Measurements from ENCODE around the gene MFNG. TPM values are rescaled to one million over a fixed set of nuclear protein-coding genes. Genes with fewer than 3 reads are reported as not detected.

Gene MFNG
- total RNA-seq, 1 experiment from 2014 or later = 3.3 TPM

GRCh38 chr22:37471727-37472417 is 14.3 kb downstream of the MFNG start:
- Mint-ChIP-seq H3K9me3 (no peaks in the 10 kb centered on the region), H3K4me1 (peaks cover 2 to 24% of the 10 kb centered on the region in 2 experiments; a peak in 3 of 4 replicates), H3K4me3 (no peak overlapping the region), H3K27ac (no peak overlapping the region; a peak in 1 of 7 replicates), H3K36me3 (ENCODE audit: insufficient read depth in 1 of 3, low read depth in 3 of 3) (no peaks in the 10 kb centered on the region), H3K27me3 (ENCODE audit: low read depth) (peaks cover 25% of the 10 kb centered on the region)
- H4K20me1 ChIP-seq (ENCODE audit: control insufficient read depth, insufficient read depth, insufficient read length) = no peaks in the 10 kb centered on the region
- H3K27ac ChIP-seq (ENCODE audit: insufficient read length, low read depth, low read length) = no peak overlapping the region
- H3K23me2 ChIP-seq (ENCODE audit: insufficient read length, low read depth, low read length, poor library complexity, severe bottlenecking) = no peaks in the 10 kb centered on the region
- no peak overlapping the region for H4K8ac ChIP-seq (replicated peaks; ENCODE audit: insufficient read length, low read depth, low read length)
- H3K56ac ChIP-seq (ENCODE audit: insufficient read length, low read depth, low read length) = no peak overlapping the region
- H3T11ph ChIP-seq (ENCODE audit: low read length) = no peak overlapping the region
- no peak overlapping the region for H3K4ac ChIP-seq (ENCODE audit: low read depth, low read length)
- no peak for TF ChIP-seq CTCF (conservative IDR thresholded peaks at IDR 0.05)
- no peak overlapping the region; the same call in 1 of the 2 replicates for H3K14ac ChIP-seq (ENCODE audit: insufficient read depth, low read length)
- H3K27me3 ChIP-seq (ENCODE audit: insufficient read depth, low read length) = no peaks in the 10 kb centered on the region
- H3K9me3 ChIP-seq (ENCODE audit: control insufficient read depth, low read depth, low read length) = no peaks in the 10 kb centered on the region
- H3K79me2 ChIP-seq (ENCODE audit: insufficient read depth, low read length) = no peaks in the 10 kb centered on the region
- H2AFZ ChIP-seq (ENCODE audit: low read length) = no peak overlapping the region
- H2BK20ac ChIP-seq (ENCODE audit: low read depth, low read length, poor library complexity, severe bottlenecking) = no peak overlapping the region
- H3K79me1 ChIP-seq (ENCODE audit: insufficient read depth, low read depth, low read length, poor library complexity, severe bottlenecking) = no peaks in the 10 kb centered on the region
- H4K5ac ChIP-seq (ENCODE audit: insufficient read length, low read depth, low read length) = no peak overlapping the region
- H3K23ac ChIP-seq (ENCODE audit: insufficient read length, low read depth, low read length) = no peak overlapping the region
- H3K4me1 ChIP-seq (ENCODE audit: insufficient read depth, low read length) = no peaks in the 10 kb centered on the region; the same call in 1 of the 2 replicates
- H2BK5ac ChIP-seq (ENCODE audit: insufficient read length, low read length) = no peak overlapping the region
- no peak overlapping the region for H2BK120ac ChIP-seq (ENCODE audit: low read depth, low read length, poor library complexity, severe bottlenecking)
- H2BK15ac ChIP-seq (ENCODE audit: low read depth, low read length) = no peak overlapping the region
- H2AK5ac ChIP-seq (ENCODE audit: insufficient read length, low read length) = no peak overlapping the region
- WGBS (ENCODE audit: extremely low coverage, insufficient read length, low lambda C conversion rate) = no CpG with 5 or more reads among the region's 9 CpGs
- no peak overlapping the region for H2BK12ac ChIP-seq (ENCODE audit: insufficient read length, low read depth, low read length)
- no peak for DNase-seq
- no peak overlapping the region for H3K9ac ChIP-seq (ENCODE audit: extremely low read depth, insufficient read length, low read length)
- H3K4me2 ChIP-seq (ENCODE audit: insufficient read depth, insufficient read length, low read length) = no peak overlapping the region
- H4K91ac ChIP-seq (ENCODE audit: insufficient read length, low read depth, low read length) = no peak overlapping the region
- H3K18ac ChIP-seq (ENCODE audit: insufficient read length, low read depth, low read length) = no peak overlapping the region

All from H9 (cell line).